ENCODE results near the gene TMPRSS9. TPM values are rescaled to one million over a fixed set of nuclear protein-coding genes. Genes with fewer than 3 reads are reported as not detected.
"Not testable (repeated sequence)": the region's sequence is repeated elsewhere in the genome, so short reads cannot be mapped to it uniquely, and the experiment has no call there.

TMPRSS9 gene
- total RNA-seq, 1 donor from 2014 or later: not detected

DNA sequence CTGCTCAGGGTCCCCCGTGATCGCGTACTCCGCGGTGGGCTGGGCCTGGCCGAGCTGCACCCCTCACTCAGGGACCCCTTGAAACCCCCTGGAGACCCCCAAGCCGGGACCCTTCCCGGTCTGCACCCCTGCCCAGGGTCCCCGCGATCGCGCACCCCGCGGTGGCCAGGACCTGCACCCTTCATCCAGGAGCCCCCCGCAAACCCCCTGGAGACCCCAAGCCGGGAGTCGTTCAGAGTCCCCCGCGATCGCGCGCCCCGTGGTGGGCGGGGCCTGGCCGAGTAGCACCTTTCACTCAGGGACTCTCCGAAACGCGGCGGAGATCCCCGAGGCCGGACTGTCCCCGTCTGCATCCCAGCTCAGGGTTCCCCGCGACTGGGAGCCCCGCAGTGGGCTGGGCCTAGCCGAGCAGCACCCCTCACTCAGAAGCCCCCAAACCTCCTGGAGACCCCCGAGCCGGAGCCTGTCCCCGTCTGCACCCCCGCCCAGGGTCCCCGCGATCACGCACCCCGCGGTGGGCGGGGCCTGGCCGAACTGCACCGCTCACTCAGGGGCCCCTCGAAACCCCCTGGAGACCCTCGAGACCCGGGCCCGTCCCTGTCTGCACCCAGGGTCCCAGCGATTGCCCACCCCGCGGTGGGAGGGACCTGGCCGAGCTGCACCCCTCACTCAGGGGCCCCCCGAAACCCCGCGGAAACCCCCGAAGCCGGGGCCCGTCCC lies 95.9 kb downstream of the TMPRSS9 start:
- peaks cover 8% of the 10 kb centered on the region for H3K27me3 Mint-ChIP-seq (ENCODE audit: unreplicated experiment)
- TF ChIP-seq, protein P1, sequence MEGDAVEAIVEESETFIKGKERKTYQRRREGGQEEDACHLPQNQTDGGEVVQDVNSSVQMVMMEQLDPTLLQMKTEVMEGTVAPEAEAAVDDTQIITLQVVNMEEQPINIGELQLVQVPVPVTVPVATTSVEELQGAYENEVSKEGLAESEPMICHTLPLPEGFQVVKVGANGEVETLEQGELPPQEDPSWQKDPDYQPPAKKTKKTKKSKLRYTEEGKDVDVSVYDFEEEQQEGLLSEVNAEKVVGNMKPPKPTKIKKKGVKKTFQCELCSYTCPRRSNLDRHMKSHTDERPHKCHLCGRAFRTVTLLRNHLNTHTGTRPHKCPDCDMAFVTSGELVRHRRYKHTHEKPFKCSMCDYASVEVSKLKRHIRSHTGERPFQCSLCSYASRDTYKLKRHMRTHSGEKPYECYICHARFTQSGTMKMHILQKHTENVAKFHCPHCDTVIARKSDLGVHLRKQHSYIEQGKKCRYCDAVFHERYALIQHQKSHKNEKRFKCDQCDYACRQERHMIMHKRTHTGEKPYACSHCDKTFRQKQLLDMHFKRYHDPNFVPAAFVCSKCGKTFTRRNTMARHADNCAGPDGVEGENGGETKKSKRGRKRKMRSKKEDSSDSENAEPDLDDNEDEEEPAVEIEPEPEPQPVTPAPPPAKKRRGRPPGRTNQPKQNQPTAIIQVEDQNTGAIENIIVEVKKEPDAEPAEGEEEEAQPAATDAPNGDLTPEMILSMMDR (IDR thresholded peaks at IDR 0.05; ENCODE audit: unreplicated experiment): no peak
- peaks cover under 1% of the 10 kb centered on the region for H3K36me3 Mint-ChIP-seq (ENCODE audit: low read depth, unreplicated experiment)
- no peak overlapping the region for H3K27ac Mint-ChIP-seq (ENCODE audit: unreplicated experiment)
- peak overlapping the region; percentile 91 for H3K4me3 Mint-ChIP-seq (ENCODE audit: unreplicated experiment)
- peaks cover 3% of the 10 kb centered on the region for H3K4me1 Mint-ChIP-seq (ENCODE audit: unreplicated experiment)
- no peaks in the 10 kb centered on the region for H3K9me3 Mint-ChIP-seq (ENCODE audit: unreplicated experiment)
- no peak for DNase-seq (ENCODE audit: low spot score)

DNA sequence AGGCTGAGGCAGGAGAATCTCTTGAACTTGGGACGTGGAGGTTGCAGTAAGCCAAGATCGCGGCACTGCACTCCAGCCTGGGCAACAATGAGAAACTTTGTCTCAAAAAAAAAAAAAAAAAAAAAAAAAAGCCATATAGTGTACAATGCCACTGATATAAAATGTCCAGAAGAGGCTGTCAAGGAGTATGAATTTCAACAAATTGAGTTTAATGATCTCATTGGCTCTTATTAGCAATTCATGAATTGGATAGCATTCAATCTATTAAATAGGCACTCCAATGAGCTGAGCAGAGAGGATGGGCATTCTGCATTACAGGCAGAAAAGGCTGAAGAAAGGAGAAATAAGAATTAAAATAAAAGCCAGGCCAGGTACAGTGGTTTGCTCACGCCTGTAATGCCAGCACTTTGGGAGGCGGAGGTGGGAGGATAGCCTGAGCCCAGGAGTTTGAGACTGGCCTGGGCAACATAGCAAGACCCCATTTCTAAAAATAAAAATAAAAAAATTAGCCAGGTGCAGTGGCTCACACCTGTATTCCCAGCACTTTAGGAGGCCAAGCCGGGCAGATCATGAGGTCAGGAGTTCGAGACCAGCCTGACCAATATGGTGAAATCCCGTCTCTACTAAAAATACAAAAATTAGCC lies 97.5 kb downstream of the TMPRSS9 start:
- Mint-ChIP-seq H3K4me1 (ENCODE audit: unreplicated experiment) (peaks cover 6% of the 10 kb centered on the region), H3K9me3 (ENCODE audit: unreplicated experiment) (no peaks in the 10 kb centered on the region), H3K4me3 (ENCODE audit: unreplicated experiment) (peak overlapping the region; percentile 71), H3K36me3 (ENCODE audit: low read depth, unreplicated experiment) (peaks cover 3% of the 10 kb centered on the region), H3K27me3 (ENCODE audit: unreplicated experiment) (peaks cover 7% of the 10 kb centered on the region), H3K27ac (ENCODE audit: unreplicated experiment) (no peak overlapping the region)
- TF ChIP-seq, protein P1 (IDR thresholded peaks at IDR 0.05; ENCODE audit: unreplicated experiment): no peak
- DNase-seq (ENCODE audit: low spot score): no peak

DNA sequence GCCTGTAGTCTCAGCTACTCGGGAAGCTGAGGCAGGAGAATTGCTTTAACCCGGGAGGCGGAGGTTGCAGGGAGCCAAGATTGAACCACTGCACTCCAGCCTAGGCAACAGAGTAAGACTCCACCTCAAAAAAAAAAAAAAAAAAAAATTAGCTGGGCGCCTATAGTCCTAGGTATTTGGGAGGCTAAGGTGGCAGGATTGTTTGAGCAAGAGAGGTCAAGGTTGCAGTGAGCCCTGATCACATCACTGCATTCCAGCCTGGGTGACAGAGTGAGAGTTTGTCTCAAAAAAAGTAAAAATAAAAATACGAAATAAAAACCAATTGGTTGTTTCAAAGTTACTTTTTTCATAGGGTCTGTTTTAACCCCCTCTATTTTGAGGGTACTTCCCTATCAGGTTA lies 98.0 kb downstream of the TMPRSS9 start:
- Mint-ChIP-seq H3K36me3 (ENCODE audit: low read depth, unreplicated experiment) (peaks cover 3% of the 10 kb centered on the region), H3K27me3 (ENCODE audit: unreplicated experiment) (peaks cover 7% of the 10 kb centered on the region), H3K4me3 (ENCODE audit: unreplicated experiment) (no peak overlapping the region), H3K4me1 (ENCODE audit: unreplicated experiment) (peaks cover 6% of the 10 kb centered on the region), H3K27ac (ENCODE audit: unreplicated experiment) (no peak overlapping the region), H3K9me3 (ENCODE audit: unreplicated experiment) (no peaks in the 10 kb centered on the region)
- DNase-seq (ENCODE audit: low spot score): no peak
- TF ChIP-seq, protein P1 (IDR thresholded peaks at IDR 0.05; ENCODE audit: unreplicated experiment): no peak

GRCh38 chr19:2458776-2459175 lies 98.7 kb downstream of the TMPRSS9 start:
- H3K4me1 Mint-ChIP-seq (ENCODE audit: unreplicated experiment); H3K27me3 Mint-ChIP-seq (ENCODE audit: unreplicated experiment); DNase-seq (ENCODE audit: low spot score); H3K9me3 Mint-ChIP-seq (ENCODE audit: unreplicated experiment); H3K36me3 Mint-ChIP-seq (ENCODE audit: low read depth, unreplicated experiment); H3K4me3 Mint-ChIP-seq (ENCODE audit: unreplicated experiment); H3K27ac Mint-ChIP-seq (ENCODE audit: unreplicated experiment): not testable (repeated sequence)

DNA sequence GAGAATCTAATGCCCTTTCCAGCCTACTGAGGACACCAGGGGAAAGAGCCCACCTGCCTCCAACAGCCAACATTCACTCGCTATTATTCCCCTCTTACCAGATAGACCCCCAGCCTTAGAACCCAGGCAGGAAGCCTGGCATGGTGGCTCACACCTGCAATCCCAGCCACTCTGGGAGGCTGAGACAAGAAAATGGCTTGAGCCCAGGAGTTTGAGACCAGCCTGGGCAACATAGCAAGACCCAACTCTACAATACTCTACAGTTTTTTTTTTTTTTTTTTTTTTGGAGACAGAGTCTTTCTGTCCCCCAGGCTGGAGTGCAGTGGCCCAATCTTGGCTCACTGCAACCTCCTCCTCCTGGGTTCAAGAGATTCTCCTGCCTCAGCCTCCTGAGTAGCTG lies 100.2 kb downstream of the TMPRSS9 start:
- Mint-ChIP-seq H3K4me1 (ENCODE audit: unreplicated experiment) (peaks cover 6% of the 10 kb centered on the region), H3K27me3 (ENCODE audit: unreplicated experiment) (peaks cover 6% of the 10 kb centered on the region), H3K9me3 (ENCODE audit: unreplicated experiment) (no peaks in the 10 kb centered on the region), H3K27ac (ENCODE audit: unreplicated experiment) (no peak overlapping the region), H3K4me3 (ENCODE audit: unreplicated experiment) (no peak overlapping the region), H3K36me3 (ENCODE audit: low read depth, unreplicated experiment) (peaks cover 3% of the 10 kb centered on the region)
- DNase-seq (ENCODE audit: low spot score): no peak
- TF ChIP-seq, protein P1 (IDR thresholded peaks at IDR 0.05; ENCODE audit: unreplicated experiment): no peak

Data from endothelial cell (in vitro differentiated cells).